Posterior vena cava (tissue), 2 donors: ENCODE data around the gene GAS6. TPM values are rescaled to one million over a fixed set of nuclear protein-coding genes. Genes with fewer than 3 reads are reported as not detected.
A peak's percentile ranks its signal among the peaks of the same experiment; 100 is the strongest.
"Not testable (repeated sequence)": the region's sequence is repeated elsewhere in the genome, so short reads cannot be mapped to it uniquely, and the experiment has no call there.

Source experiments
- DNase-seq: peaks from one replicate; pipeline ENCODE4 v3.0.0-alpha.2; 2020; ENCODE audit warnings: low spot score
- intact Hi-C, 2 donors: fragments of 100-400 bp; cut with DNase I; formaldehyde crosslinking; loops; one replicate each; pipeline versions ENCODE4 v1.14.1 to v1.14.2; 2022 to 2023
- long read RNA-seq, 2 donors: library from polyadenylated mRNA; unstranded; transcript quantifications; one replicate each; pipeline ENCODE4 v2.0.0, GENCODE V29; 2020 to 2021
- total RNA-seq, 2 donors: library from RNA; stranded (reverse); fragmentation: NEBNext Ultra II Directional; extraction: Animal tissue kit (Norgen Biotek cat#: 25700); gene quantifications; one replicate each; pipeline ENCODE4 v1.2.1, GENCODE V29; 2021
- donor health status: DM: yes; HTN: yes; CAD: no.
- donor health status: DM: yes; HTN: yes; CAD: no.

Gene GAS6
- 100 to 1,000 TPM; 201 to 215 TPM for total RNA-seq
- long read RNA-seq, donor 1, transcript GAS6-205 (9 exons, 2,169 nt) = minor isoform, 7 of 415 reads
- long read RNA-seq, donor 1, transcript GAS6-201 (15 exons, 2,490 nt) = major isoform, 246 of 415 reads
- long read RNA-seq, donor 1, partial matches to known transcripts = 128 of 415 reads
- long read RNA-seq, donor 1, other reads (novel, unspliced or antisense) = 28 of 415 reads
- long read RNA-seq, donor 2, transcript GAS6-204 (1 exons, 2,646 nt) = minor isoform, 20 of 368 reads
- long read RNA-seq, donor 2, transcript GAS6-201 (15 exons, 2,490 nt) = minor isoform, 5 of 368 reads
- long read RNA-seq, donor 2, transcript GAS6-203 (7 exons, 2,507 nt) = major isoform, 25 of 368 reads
- long read RNA-seq, donor 2, transcript GAS6-205 (9 exons, 2,169 nt) = minor isoform, 24 of 368 reads
- long read RNA-seq, donor 2, partial matches to known transcripts = 277 of 368 reads
- long read RNA-seq, donor 2, other reads (novel, unspliced or antisense) = 17 of 368 reads

DNA sequence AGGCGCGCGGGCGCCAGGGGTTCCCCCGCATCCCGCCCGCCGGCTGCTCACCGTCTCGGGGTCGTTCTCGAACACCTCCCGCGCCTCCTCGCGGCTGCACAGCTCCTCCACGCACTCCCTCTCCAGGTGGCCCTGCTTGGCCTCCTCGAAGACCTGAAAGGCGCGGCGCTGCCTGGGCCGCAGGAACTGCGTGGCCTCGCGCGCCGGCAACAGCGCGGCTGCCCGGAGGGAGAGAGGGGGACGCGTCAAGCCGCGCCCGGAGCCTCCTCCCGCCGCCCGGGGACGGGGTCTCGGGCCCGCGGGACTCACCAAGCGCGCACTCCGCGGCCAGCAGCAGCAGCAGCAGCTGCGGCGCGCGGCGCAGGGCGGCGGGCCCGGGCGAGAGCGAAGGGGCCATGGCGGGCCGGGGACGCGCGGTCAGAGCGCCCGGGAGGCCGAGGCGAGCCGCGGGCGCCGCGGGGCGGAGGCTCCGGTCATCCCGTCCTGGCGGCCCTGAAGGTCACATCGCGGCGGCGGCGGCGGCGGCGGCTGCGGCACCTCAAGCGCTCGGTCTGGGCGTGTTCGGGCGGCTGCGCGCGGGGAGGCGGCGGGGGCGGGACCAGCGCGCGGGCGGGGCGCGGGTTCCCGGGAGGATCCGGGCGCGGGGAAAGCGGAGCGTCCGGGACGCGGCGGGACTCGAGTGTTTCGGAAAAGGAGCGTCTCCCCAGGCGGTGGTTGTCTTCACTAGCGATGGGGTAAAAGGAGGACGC is at the start of gene GAS6:
Gene GAS6, minus strand, starts transcription at position 553 of the 749 bp plus-strand sequence. Its CDS starts 156 bp downstream, at position 397.
- intact Hi-C loops = loop anchor here in 1 of 2 donors (5.0 kb wide), 1 partner anchor 46 kb away; no protein-coding TSS in a partner anchor
- DNase-seq = peak; percentile 87

DNA sequence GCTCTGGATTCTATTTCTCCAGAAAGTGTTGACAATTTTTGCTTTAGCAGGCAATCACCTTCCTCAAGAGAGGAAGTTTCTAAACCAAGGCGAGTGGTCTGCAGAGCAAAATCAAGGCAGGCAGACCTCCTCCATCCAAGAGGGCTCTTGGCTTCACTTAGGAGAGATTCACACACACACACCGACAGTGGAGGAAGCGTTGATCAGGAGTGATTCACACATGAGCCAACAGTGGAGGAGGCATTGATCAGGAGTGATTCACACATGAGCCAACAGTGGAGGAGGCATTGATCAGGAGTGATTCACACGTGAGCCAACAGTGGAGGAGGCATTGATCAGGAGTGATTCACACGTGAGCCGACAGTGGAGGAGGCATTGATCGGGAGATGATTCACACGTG is 49.5 kb upstream of the GAS6 start:
- intact Hi-C loops, DNase-seq: not testable (repeated sequence)

DNA sequence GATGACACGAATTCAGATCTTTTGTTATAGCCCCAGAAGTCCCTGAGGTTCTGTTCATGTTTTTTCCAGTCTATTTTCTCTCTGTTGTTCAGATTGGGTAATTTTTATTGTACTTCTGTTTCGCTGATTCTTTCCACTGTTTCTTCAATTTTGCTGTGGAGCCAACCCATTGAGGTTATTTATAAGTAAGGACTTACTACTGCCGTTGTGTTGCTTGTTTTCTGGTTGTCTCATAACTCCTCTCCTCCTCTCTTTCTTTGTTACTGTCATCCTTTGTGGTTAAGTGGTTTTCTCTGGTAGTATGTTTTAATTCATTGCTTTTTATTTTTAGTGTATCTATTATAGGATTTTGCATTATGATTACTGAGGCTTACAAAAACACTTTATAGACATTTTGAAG is 48.7 kb upstream of the GAS6 start:
- DNase-seq = no peak
- intact Hi-C loops = no loop called here

DNA sequence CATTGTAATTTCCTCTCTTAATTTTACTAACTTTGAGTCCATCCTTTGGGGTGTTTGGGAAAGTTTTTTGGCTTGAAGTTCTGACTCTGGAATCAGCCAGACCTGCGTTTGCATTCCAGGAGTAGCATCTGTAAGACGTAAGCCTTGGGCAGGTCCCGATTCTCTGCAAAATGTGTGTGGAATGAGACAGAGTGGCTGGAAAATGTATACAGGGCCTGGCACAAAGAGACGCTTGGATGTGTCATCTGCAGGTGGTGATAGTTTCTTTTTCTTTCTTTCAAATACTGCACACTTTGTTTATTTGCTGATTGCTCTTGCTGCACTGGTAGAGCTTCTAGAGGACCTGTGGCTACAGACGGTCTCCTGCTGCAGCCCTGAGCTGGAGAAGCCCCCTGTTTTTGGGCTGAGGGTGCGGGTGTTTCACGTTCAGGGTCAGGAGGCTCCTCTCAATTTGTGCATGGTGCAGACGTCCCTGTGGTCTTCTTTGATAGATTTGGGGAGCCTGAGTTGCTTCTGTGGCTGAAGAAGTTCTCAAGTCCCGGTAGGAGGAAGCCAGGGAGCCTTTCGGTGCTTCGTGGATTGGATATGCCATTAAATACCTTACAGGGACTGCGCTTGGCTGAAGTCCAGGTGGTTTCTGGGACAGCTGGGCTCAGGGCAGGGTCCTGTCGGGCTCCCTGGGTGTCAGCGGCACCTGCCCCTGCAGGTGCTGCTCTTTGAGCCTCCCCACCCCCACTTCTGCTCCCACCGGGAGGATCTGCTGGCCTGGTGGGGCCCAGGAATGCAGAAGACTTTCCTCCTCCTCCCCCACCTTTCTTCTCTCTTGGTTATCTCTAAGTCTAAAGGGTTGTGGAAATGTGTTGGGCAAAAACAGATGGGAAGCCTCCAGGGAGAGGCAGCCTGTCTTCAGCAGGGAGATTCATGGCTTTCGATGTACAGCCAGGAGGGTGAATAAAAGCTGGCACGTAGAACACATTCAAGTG is 44.0 kb upstream of the GAS6 start:
- peak; percentile 64 for DNase-seq
- intact Hi-C loops = no loop called here

DNA sequence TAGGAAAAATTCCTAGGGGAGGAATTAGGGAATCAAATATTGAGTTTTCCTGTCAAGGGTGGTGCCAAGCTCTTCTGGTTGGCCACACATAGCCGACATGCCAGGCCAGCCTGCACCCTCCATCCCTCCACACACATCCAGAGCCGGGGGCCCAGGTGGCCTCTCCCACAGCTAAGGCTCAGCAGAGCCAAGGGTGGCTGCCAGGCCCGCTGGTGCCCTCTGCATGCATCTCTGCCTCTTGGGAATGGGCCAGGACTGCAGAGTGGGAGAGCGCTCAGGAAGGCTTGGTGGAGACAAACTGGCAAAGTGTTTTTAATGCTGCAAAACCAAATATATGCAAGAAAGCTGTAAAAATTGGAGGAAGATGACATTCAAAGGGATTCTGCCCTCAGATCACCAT is 42.7 kb upstream of the GAS6 start:
- peak; percentile 71 for DNase-seq
- intact Hi-C loops = no loop called here

DNA sequence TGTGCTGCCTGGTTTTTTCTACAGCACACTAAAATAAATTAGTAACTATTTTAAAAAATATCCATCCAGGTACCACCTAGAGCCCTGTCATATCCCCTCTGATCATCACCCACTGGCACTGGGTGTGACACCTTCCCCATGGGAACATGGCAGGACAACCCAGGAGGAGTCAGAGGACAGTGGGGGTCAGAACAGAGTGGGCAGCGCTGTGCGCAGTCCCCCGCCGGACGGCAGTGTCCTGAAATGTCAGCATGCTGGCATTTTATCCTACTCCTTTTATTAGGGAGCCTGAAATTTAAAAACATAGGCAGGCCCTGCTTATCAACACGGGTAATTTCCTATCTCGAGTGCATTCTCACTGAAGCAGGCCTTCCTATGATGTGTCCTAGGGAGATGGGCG is 42.1 kb upstream of the GAS6 start:
- intact Hi-C loops = no loop called here
- DNase-seq = no peak

DNA sequence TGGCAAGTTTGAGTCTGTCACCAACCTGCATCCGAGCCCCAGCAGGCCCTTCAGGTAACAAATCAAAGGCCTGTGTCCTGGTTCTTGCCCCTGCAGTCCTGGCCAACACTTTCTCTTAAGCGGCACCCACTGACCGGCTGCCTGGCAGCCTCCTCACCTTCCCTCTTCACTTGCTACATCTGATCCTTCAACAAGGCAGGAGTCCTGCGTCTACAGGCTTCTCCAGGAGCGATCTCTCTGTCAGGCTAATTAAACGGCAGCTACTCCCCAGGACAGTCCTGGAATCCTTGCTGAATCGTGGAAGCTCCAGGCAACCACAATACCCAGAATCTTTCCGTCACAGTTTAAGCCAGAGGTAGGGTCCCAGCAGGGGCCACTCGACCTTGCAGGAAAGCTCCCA is 41.1 kb upstream of the GAS6 start:
- intact Hi-C loops = no loop called here
- DNase-seq = peak; percentile 46

DNA sequence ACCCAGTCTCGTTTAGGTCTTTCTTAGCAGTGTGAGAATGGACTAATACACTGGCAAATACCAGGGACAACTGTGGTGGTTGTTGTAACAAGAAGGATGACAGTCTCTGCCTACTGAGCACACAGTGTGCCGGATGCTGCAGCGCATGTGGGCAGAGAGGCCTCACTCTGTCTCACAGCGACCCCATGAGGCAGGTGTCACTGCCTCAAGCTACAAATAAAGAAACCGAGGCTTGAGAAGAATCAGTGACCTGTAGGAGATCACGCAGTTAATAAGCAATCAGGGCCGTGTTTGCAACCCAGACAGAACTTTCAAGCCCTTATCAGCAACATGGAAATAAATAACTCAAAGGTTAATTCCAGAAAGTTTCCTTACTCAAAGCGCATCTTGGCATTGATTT is 40.5 kb upstream of the GAS6 start:
- DNase-seq = peak; percentile 76
- intact Hi-C loops = loop anchor here in 1 of 2 donors (5.0 kb wide), 1 partner anchor 87 kb away; no protein-coding TSS in a partner anchor

DNA sequence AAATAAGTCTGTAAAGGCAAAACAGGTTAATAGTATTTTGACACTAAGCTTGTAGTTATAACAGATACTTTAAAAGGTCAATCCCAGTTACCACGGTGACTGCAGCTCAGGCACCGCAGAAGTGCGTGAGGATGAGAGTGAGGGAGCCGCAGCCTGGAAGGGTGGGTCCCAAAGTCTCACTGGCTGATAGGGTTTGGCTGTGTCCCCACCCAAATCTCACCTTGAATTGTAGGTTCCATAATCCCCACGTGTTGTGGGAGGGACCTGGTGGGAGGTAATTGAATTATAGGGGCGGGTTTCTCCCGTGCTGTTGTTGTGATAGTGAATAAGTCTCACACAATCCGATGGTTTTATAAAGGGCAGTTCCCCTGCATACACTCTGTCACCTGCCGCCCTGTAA is 40.0 kb upstream of the GAS6 start:
- intact Hi-C loops = loop anchor here in 1 of 2 donors (5.0 kb wide), 1 partner anchor 87 kb away; no protein-coding TSS in a partner anchor
- no peak for DNase-seq

DNA sequence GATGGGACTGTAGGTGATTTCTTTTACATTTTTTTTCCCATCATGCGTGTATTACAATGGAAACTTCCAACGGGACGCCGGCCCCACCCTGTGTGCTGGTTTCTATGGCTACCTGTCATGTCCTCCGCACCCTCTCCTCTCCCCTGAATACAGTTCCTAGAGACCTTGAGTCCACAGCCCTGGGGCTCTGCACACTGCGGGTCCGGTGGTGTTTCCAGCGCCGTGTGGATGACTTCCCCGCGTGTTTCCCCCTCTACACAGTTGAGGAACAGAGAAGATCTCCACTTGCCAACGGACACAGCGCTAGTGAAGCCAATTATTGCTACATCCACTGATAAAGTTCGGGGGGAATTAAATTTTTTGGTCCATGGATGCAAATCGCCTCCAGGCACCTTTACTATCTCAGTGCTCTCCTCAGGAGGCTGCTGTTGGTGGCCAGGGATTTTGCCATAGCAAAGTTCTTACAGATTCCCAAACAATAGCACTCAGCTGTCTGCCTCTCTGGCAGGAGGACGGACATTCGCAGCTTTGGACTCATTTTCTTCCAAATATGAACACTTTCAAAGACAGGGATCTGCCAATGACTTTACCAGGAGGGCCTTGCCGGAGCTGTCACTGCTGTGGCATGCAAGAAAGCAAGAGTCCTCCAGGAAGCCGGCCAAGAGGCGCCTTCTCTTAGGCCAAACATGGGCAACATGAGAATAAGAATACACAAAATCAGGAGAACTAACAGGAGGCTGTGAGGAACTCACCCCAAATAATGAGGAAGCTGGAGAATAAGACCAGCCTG is 39.3 kb upstream of the GAS6 start:
- intact Hi-C loops = loop anchor here in 1 of 2 donors (5.0 kb wide), 1 partner anchor 86 kb away; no protein-coding TSS in a partner anchor

DNA sequence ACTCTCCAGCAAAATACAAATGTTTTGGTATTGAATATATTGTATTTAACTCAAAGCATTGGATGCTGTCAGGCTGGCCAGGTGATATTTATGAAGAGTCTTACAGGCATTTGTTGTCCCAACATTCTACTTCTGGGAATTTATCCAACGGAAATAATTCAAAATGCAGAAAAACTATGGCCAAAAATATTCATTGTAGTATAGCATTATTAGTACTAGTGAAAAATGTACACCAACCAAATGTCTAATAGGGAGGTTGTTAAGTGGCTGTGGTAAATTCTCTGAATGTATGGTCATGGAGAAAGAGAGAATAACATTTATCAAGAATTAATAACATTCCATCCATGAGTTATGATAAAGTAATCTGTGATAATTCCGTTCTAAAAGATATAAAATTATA is 38.6 kb upstream of the GAS6 start:
- intact Hi-C loops = loop anchor here in 1 of 2 donors (5.0 kb wide), 1 partner anchor 85 kb away; no protein-coding TSS in a partner anchor
- no peak for DNase-seq

More for the DNA sequence above, 39.3 kb upstream of the GAS6 start:
- peak; percentile 84 for DNase-seq

DNA sequence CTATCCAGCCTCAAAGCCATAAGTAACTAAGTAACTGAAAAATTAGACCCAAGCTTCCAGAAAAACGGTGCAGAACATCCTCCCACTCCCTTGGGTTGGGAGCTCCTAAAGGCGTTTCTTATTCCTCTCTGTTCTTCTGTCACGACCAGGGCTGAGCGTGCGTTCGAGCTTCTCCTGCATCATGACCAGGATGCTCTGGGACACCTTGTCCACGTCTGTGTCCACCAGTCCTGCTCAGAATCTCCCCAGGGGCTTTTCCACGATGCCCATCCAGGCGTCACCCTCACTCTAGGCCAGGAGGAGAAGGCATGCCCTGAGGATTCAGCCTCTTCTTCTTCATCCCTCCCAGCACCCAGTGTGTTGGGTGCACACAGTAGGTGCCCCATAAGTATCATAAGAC is 37.8 kb upstream of the GAS6 start:
- intact Hi-C loops = loop anchor here in 1 of 2 donors (5.0 kb wide), 1 partner anchor 84 kb away; no protein-coding TSS in a partner anchor
- peak; percentile 56 for DNase-seq

DNA sequence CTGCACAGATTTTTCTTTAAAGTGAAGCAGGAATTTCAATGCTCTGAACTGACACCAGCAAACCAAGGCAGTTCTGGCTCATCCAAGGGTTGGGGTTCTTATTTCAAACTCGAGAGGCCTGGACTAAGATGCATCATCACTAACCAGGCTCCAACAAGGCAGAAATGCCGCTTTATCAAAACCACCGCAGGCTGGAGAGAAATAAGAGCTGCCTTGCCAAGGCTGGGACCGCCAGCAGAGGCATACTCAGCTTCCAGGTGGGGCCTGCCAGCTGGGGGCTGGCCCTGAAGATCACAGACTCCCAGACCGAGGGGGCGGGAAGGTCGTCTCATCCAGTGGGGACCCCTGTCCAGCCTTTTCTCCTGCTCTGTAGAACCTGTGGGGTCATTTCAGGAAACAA is 37.4 kb upstream of the GAS6 start:
- intact Hi-C loops = loop anchor here in 1 of 2 donors (5.0 kb wide), 1 partner anchor 84 kb away; no protein-coding TSS in a partner anchor
- peak; percentile 75 for DNase-seq

DNA sequence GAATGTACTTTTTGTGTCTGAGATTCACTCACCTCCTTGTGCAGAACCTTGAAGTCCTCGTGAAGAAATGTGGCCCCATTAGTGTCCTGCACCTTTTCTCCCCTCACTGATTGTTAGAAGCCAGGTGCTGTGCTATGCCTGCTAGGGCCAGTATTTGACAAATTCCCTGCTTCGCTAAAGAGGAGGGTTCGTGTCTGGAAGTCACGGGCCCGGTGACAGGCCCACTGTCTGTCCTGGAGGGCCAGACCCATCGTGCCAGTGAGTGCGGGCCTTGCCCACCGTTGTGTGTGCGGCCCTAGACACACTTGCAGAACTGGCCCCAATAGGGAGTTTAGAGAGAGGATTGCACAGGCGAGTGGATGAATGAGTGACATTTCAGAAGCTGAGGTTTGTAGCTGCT is 36.8 kb upstream of the GAS6 start:
- peak; percentile 61 for DNase-seq
- intact Hi-C loops = loop anchor here in 1 of 2 donors (5.0 kb wide), 1 partner anchor 83 kb away; no protein-coding TSS in a partner anchor

DNA sequence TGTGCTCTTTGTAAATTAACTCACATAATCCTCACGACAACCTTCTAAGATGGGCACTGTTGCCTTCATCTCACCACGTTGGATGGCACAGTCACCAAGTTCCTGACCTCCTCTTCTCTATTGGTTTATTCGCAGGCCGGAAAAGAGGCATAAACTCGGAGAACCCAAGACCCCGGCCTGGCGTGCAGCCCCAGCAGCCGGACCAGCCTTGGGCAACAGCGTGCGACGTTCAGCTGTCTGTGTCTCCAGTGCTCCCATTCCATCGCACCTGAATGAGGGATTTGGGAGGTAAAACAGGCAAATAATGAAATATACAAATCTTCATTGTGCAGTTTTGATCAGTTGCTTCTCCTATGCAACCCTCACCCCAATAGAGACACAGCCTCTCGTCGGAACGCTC is 34.5 kb upstream of the GAS6 start:
- DNase-seq = no peak
- intact Hi-C loops = no loop called here

DNA sequence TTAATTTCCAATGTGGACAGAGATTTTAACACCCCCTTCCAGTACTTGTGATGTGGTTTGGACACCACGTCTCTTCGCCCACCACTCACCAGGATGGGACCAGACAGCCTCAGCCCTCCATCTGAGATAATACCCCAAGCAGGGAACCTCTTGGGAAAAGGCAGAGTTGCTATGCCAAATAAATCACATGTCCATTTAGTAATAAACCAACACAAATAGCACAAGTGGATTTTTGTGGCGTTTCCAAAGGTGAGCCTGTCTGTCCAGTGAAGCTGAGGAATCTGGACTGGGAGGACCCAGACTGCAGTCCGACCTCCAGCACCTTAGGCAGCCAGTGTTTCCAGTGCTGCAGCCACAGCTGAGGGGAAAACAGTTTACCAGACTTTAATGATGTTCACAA is 34.1 kb upstream of the GAS6 start:
- DNase-seq = no peak
- intact Hi-C loops = no loop called here

DNA sequence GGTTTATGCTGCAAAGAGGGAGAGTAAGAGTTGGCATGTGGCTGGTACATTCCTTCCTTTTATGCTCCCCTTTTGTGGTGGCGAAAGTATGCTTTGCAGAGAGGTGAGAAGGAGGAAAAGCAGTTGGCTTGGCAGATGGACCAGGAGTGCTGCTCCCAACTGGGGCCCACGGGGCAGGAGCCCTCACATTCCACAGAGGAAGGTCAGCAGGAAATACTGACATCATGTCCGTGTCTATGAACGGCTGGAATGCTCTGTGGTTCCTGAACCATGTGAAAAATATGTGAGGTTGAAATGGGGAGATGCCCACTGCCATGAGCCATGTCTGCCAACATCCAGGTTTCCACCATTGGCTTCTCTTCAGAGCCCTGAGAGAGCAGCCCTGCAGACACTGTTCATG is 33.3 kb upstream of the GAS6 start:
- no peak for DNase-seq
- intact Hi-C loops = no loop called here

DNA sequence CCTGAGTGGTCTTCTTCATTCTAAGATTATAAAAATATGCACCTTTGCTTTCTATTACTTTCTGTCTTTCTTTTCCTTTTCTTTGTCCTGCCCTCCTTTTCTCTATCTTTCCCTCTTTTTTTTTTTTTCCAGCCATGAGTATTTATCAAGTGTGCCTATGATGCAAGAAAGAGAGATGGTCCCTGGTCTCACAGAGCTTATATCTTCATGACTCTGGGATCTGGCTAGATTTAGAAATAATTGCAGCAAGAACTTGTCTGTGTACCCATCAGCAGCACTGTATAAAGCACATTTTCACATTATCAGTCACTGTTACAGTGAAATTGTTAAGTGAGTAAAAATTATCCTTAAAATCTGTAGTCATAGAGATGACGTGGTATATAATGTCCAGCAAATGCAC is 31.6 kb upstream of the GAS6 start:
- intact Hi-C loops = no loop called here
- no peak for DNase-seq
